Activated CD4-positive, CD25-positive, alpha-beta regulatory T cell treated with anti-CD3 and anti-CD28 coated beads, Interleukin-2, amount 50 U/mL, for 16 hours (primary cell): ENCODE measurements around the gene BORCS6.
A peak's percentile ranks its signal among the peaks of the same experiment; 100 is the strongest.

Experiments used
- DNase-seq: peaks from one replicate; pipeline ENCODE4 v3.0.0-alpha.2; 2020; ENCODE audit warnings: low read depth, low spot score

BORCS6 gene

DNA sequence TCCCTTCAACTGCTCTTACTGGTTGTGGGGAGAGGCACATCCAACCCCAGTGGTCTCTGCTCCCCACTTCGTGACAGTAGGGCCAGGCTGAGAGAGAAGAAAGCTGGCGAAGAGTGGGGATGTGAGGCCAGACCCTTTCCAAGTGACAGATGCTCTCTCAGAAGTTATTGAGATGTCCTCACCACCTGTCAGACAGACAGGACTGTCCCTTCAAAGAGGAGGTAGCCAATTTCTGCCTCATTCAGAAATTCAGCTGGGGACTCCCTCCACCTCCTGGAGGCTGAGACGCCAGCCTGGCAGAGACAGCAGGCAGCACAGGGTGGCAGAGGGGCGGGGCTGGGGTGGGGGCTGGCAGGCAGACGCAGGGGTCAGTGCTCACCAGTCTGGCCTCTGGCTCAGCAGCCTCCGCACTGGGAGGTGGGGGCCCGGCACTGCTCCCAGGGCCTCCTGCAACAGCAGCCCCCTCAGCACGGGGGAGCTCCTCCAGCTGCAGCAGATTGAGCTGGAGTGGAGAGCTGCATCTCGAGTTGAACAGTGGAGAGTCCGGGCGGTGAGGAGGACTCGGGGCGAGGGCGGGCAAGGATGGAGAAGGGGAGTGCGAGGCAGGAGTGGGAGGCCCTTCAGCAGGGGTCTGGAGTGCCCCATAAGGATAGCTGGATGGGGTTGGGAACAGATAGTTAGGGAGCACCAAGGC, 46.9 kb downstream of the BORCS6 start:
- DNase-seq: no peak

DNA sequence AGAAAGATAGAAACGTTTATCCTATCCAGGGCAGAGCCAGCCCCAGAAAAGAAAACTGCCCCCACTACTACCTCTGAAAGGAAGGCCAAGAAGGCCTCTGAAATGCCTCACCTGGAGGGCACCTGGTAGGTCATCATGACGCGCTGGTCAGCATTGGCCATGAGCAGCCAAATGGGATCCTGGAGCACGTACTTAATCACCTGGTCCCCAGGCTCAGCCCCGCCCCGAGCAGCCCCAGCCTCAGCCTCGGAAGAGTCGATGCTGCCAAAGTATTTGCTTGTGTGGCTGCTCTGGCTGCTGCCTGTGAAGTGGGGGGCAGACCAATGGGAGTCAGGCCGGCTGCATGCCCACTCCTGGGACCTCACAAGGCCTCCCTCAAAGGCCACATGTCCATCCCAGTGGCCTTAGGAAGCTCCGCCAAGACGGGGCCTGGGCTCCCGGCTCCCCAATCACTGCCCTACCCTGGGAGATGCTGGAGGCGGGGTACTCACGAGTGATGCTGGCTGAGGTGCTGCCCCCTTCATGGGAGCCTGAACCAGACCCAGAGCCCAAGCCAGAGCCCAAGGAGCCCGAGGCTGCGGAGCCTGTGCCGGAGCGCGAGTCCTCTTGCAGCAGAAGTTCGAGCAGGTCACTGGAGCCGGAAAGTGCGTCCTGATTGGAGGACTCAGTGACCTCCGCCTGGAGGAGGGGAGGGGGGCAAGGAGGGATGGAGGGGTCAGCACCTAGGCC, 47.7 kb downstream of the BORCS6 start:
- DNase-seq: no peak

- no peak for DNase-seq
These were observed 48.2 kb downstream of the BORCS6 start for GRCh38 chr17:8141741-8142140.

DNA sequence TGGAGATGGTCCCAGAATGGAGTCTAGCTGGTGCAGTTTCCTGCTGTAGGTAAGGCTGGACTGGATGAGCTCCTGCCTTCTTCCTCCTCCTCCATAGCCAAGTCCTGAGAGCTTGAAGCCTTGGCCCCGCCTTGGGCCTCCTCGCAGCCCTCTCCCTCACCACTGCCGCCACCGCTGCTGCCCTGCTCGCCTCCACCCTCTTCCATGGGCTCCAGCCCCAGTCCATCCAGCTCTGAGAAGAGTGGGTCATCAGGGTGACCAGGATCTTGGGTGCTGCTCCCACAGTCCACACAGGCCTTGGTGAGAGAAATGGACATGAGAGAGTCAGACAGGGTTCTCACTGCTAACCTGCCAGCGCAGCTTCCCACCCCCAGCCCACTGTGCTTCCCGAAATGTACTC, 48.9 kb downstream of the BORCS6 start:
- no peak for DNase-seq

GRCh38 chr17:8140065-8141029, 49.6 kb downstream of the BORCS6 start:
- no peak for DNase-seq

DNA sequence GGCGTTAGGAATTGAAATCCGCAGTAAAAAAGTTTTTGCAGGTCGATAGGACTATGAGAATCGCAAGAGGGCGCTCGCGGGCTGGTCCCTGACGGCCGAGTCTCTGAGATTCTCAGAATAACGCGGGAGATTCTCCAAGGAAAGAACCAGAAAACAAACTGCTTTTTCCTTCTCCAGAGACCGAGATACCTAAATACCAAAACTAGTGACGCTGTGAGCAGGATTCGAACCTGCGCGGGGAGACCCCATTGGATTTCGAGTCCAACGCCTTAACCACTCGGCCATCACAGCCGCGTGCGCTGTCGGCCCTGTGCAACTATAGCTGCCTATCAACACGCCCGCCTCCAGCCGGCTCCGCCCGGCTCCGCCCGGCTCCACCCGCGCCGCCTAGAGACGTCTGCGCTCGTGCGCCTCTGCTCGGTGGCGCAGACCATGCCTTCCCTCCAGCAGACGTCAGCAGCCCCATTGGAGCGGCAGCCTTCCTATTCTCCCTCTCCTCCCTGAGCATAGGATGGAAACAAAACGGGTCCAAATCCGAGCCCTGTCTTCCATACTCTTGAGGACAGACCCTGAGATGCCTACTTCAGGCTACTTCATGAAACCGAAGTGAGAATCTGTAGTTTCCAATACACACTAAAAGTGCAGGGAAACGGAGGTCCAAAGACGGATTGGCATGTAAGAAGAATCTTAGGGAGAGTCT, 51.2 kb downstream of the BORCS6 start:
- DNase-seq: peak; percentile 88

GRCh38 chr17:8138374-8138671, 51.7 kb downstream of the BORCS6 start:
- no peak for DNase-seq
